Effector memory CD4-positive, alpha-beta T cell (primary cell): ENCODE measurements around the gene CNTFR.

Experiments
- DNase-seq, 3 donors: peaks; one replicate each; pipeline ENCODE4 v3.0.0-alpha.2; 2020
- H3K27ac ChIP-seq: 2 replicates; pipeline ENCODE4 v1.7.0; 2013; ENCODE audit warnings: mild to moderate bottlenecking, low read length, moderate library complexity; ENCODE audit not compliant: insufficient read depth, poor library complexity, severe bottlenecking
- H3K27me3 ChIP-seq: replicated peaks from 2 replicates; pipeline ENCODE4 v1.7.0; 2013; ENCODE audit warnings: mild to moderate bottlenecking, low read length; ENCODE audit not compliant: insufficient read depth, control insufficient read depth, poor library complexity, severe bottlenecking
- H3K36me3 ChIP-seq: 2 replicates; pipeline ENCODE4 v1.7.0; 2013; ENCODE audit warnings: mild to moderate bottlenecking, low read length, moderate library complexity; ENCODE audit not compliant: control insufficient read depth, insufficient read depth
- H3K4me1 ChIP-seq: 2 replicates; pipeline ENCODE4 v1.7.0; 2013; ENCODE audit warnings: low read length, mild to moderate bottlenecking; ENCODE audit not compliant: control insufficient read depth, insufficient read depth, poor library complexity, severe bottlenecking
- H3K4me3 ChIP-seq: 2 replicates; pipeline ENCODE4 v1.7.0; 2013; ENCODE audit warnings: low read length, low read depth, mild to moderate bottlenecking; ENCODE audit not compliant: insufficient read depth, poor library complexity, severe bottlenecking
- H3K9me3 ChIP-seq: 2 replicates; pipeline ENCODE4 v1.7.0; 2013; ENCODE audit warnings: mild to moderate bottlenecking, low read length, moderate library complexity; ENCODE audit not compliant: control insufficient read depth

CNTFR gene

DNA sequence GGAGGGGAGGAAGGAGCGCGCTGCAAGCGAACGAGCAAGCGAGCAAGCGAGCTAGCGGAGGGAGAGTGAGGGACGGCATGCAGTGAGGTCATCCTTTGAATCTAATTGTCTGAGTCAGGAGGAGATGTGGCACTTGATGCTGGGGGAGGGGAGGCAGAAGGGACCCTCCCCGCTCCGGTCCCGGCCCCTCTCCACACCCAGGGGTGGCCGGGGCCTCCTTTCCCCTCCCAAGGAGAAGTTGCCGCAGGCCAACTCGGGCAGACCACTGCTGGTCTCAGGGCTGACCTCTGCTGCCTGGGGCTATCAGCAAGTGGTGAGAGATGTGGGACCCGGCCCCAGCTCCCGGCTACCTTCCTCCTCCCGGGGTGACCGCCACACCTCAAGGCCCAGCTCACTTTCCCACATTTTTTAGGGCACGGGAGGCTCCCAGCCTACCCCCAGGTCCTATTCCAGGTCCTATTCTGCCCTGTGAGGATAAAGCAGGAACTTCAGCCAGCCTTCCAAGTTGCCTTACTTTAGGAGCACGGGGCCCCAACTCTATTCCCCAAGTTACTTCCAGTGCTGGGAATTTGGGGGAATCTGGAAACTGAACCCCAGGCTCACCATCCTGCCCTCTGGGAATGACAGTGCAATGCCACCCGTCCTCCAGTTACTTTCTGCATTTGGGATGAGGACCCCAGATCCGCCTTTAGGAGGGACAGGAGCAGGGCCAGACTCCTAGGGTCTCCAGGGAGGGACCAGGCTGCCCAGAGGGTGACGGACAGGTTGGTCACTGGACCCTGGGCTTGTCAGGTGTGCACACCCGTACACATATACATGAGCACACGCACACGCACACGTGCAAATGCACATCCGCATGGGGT is 11.1 kb downstream of the CNTFR start:
- no peak overlapping the region for H3K27ac ChIP-seq
- peaks cover 19% of the 10 kb centered on the region for H3K27me3 ChIP-seq
- H3K9me3 ChIP-seq: no peaks in the 10 kb centered on the region
- DNase-seq: no peak
- H3K4me1 ChIP-seq: no peaks in the 10 kb centered on the region
- peak overlapping the region; percentile 17 for H3K4me3 ChIP-seq
- H3K36me3 ChIP-seq: no peaks in the 10 kb centered on the region

DNA sequence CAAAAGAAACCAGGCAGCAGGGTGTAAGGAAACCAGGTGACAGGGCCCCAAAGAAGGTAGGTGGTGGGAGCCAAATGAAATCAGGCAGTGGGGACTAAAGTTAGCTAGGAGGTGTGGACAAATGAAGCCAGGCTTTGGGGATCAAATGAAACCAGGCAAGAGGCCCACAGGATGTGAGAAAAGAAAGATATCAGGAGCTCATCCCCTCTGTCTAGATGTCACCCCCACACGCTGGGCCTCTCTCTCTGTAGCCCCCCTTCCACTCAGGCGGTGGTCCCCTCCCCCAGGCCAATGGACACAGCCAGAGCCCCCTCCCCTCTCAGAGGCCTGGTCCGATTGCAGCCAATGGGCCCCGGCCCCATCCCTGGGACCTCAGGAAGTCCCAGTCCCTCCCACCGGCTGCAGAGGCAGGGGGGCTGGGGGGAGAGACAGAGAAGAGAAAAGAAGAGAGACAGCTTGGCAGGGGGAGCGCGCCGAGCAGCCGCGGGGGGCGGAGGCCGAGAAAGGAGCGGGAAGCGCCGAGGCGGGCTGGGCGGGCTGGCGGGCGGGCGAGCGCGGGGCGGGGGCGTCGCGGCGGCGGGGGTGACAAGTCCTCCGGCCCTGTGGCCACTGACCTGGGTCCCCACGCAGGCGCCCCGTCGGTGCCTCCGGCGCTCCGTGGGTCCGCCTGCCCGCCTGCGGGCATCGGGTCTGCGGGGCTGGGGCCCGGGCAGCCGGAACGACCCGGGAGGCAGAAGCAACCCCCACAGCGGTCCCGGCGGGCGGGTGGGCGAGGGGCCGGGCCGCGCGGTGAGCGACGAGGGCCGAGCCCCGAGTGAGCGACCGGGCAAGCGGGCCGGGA is 11.9 kb downstream of the CNTFR start:
- H3K9me3 ChIP-seq: no peaks in the 10 kb centered on the region
- DNase-seq: no peak
- H3K27me3 ChIP-seq: peaks cover 18% of the 10 kb centered on the region
- no peak overlapping the region for H3K27ac ChIP-seq
- no peaks in the 10 kb centered on the region for H3K36me3 ChIP-seq
- no peaks in the 10 kb centered on the region for H3K4me1 ChIP-seq
- H3K4me3 ChIP-seq: peak overlapping the region; percentile 17

DNA sequence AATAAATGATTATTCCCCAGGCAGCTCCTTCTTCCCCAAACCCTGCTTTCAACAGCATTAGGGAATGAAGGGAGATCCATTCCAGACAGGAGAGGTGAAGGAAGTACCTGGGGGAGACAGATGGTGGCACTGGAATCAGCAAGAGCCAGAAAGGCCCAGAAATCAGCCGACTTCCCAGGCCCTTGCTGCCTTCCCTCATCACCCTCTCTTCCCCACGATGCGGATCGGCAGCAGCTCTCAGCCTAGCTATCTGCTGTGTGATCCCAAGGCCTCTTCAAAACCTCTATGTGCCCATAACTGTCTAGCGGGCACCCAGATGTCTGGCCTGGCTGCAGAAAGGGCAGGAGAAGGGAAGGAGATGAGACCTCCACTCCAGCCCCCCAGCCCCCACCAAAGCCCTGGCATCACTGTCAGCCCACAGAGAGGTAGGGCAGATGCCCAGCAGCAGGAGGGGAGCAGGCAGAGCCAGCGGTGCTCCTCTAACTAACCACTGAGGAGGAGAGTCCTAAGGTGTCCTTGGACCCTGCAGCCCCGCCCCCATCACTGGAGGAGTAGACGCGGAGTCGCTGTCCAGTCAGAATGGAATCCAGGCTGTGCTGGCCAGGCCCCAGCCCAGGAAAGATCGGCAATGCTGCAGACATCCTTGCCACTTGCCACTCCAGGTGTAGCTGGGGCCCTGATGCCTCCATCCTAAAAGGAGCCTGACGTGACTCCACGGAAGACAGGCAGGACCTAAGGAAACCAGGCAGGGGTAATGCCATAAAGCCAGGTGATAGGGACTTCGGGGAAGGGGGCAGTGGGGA is 12.7 kb downstream of the CNTFR start:
- Histone ChIP-seq H3K36me3 (no peaks in the 10 kb centered on the region), H3K4me3 (no peak overlapping the region), H3K27me3 (peaks cover 18% of the 10 kb centered on the region), H3K9me3 (no peaks in the 10 kb centered on the region), H3K27ac (no peak overlapping the region), H3K4me1 (no peaks in the 10 kb centered on the region)
- DNase-seq: no peak

DNA sequence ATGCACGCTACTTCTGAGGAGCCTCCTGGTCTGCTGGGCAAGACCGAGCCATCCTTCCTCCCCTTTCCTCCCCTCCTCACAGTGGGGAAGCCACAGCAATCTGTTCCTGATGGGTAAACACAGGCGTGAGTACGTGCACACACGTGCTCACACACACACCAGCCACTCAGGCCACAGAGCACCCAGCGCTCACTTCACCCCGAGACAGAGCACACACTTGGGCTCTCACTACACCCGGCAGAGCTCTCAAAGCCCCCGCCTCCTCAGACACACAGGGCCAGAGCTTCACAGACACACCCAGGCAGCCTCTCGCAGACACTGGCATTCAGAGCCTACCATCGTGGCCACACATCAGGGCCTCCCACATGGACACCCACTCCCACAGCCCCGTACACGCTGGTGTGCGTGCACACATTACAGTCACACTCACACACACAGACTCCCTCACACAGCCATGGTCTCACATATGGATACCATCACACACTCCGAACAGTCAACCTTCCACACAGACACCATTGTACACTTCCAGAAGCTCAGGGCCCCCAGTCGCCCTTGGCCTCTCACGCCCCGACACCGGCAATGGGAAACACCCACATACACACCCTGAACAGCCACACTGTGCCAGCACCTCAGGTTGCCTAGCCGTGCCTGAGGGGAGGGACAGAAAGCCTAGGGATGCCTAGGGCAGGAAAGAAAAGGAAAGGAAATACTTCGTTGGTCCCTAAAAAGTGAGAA is 13.5 kb downstream of the CNTFR start:
- Histone ChIP-seq H3K9me3 (no peaks in the 10 kb centered on the region), H3K36me3 (no peaks in the 10 kb centered on the region), H3K4me1 (no peaks in the 10 kb centered on the region), H3K4me3 (no peak overlapping the region), H3K27me3 (peaks cover 18% of the 10 kb centered on the region), H3K27ac (no peak overlapping the region)
- no peak for DNase-seq

DNA sequence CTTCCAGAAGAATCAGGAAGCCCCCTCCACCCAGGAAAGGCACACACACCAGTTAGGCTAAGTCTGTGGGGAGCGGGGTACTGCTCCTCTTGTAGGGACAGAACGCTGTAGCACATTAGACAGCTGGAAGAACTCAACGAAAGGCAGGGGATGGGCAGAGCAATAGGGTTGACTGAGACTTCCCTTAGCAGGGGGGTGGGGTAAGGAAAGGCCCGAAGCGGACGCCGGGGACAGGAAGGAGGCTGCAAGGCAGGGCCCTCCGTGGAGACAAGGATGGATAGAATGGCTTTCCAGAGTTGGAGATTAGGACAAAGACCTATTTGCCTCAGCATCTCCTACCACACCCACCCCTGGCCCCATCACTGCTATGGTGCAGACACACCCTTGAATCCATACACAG is 14.3 kb downstream of the CNTFR start:
- no peaks in the 10 kb centered on the region for H3K9me3 ChIP-seq
- no peak for DNase-seq
- H3K36me3 ChIP-seq: no peaks in the 10 kb centered on the region
- H3K4me3 ChIP-seq: no peak overlapping the region
- H3K27ac ChIP-seq: no peak overlapping the region
- H3K27me3 ChIP-seq: peaks cover 18% of the 10 kb centered on the region
- H3K4me1 ChIP-seq: no peaks in the 10 kb centered on the region

DNA sequence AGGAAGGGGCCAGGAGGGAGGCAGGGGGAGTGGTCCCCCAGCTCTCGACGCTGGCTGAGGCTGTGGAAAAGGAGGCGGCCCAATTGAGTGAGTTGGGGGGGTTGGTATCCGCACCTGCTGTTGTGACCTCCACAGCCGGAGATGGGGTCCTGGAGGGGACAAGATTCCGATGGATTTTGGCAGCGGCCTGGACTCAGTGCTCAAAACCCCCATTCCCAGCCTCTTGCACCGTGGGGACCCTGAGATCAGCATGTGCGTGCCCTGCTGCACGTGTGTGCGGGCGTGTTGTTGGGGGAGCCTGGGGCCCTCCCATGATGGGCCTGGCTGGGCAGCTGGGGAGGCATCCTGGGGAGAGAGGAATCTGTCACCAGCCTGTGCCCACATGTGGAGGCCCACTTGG is 15.0 kb downstream of the CNTFR start:
- H3K4me3 ChIP-seq: no peak overlapping the region
- H3K36me3 ChIP-seq: no peaks in the 10 kb centered on the region
- no peak for DNase-seq
- H3K9me3 ChIP-seq: no peaks in the 10 kb centered on the region
- H3K27ac ChIP-seq: no peak overlapping the region
- peaks cover 18% of the 10 kb centered on the region for H3K27me3 ChIP-seq
- H3K4me1 ChIP-seq: no peaks in the 10 kb centered on the region

DNA sequence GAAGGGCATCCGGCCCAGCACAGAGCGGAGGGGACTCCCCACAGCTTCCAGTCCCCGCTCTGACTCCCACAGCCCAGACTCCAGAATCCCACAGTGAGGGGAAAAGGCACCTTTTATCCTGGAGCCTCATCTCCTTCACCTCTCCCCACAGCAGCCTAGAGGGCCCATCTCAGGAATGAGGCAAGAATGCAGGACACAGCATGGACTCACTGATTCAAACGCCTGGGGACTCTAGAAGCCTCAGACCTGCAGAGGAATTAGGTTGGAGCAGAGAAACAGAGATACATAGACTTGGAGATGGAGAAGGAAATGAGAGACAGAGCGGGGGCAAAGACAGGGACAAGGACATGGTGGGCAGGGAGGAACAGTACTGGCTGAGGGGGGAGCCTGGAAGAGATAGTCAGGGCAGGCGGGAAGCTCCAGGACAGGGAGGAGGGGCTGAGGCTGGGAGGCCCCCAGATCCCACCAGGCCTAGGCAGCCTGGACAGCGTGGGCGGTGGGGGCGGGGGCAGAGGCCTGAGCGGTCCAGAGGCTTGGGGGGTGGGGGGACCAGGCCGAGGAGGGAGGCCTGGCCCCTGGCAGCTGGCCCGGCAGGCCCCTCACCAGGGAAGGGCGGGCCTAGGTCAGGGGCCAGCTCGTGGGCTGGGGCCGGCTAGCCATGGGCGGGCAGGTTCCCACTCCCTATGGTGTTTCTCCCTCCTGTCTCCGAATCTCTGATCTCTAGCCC is 15.8 kb downstream of the CNTFR start:
- H3K4me3 ChIP-seq: no peak overlapping the region
- no peak for DNase-seq
- no peaks in the 10 kb centered on the region for H3K36me3 ChIP-seq
- H3K27me3 ChIP-seq: peaks cover 13% of the 10 kb centered on the region
- H3K9me3 ChIP-seq: no peaks in the 10 kb centered on the region
- no peak overlapping the region for H3K27ac ChIP-seq
- H3K4me1 ChIP-seq: no peaks in the 10 kb centered on the region

DNA sequence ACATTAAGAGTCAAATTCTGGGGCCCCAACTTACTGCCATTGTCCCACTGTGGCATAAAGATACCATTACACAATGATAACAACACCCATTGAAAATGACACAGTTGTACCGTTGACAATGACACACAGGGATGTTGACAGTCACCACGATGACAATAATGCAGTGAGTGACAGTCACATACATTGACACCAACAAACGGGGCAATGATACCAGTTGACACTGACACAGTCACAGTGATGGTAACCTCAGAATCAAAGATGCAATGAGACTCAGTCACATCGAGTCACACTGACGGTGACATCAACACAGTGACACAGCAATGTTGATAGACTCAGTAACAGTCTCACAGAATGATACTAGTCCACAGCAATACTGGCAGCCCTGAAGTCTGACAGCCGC is 16.9 kb downstream of the CNTFR start:
- peaks cover 4% of the 10 kb centered on the region for H3K27me3 ChIP-seq
- no peak overlapping the region for H3K27ac ChIP-seq
- no peak for DNase-seq
- no peaks in the 10 kb centered on the region for H3K36me3 ChIP-seq
- H3K9me3 ChIP-seq: no peaks in the 10 kb centered on the region
- H3K4me1 ChIP-seq: no peaks in the 10 kb centered on the region
- H3K4me3 ChIP-seq: no peak overlapping the region

DNA sequence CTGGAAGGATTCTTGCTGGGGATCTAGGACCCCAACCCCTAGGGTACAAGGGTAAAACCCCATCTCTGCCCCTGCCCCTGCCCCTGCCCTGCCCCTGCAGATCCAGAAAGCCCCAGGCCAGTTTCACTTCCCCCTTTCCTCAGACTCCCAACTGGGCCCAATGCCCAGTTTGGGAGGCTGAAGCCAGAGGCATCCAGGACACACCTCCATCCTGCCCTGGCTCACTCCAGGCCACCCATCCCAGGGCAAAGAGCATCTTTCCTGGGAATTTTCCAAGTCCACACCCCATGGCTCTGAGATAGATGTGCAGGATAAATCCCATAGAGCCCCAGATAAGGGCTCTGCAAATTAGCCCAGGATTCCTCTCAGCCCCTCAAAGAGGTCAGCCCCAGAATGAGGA is 17.4 kb downstream of the CNTFR start:
- no peak overlapping the region for H3K4me3 ChIP-seq
- no peak for DNase-seq
- no peaks in the 10 kb centered on the region for H3K36me3 ChIP-seq
- no peak overlapping the region for H3K27ac ChIP-seq
- H3K4me1 ChIP-seq: no peaks in the 10 kb centered on the region
- H3K9me3 ChIP-seq: no peaks in the 10 kb centered on the region
- H3K27me3 ChIP-seq: no peaks in the 10 kb centered on the region
